Measurements from ENCODE around the gene ATP13A2. TPM values are rescaled to one million over a fixed set of nuclear protein-coding genes. Genes with fewer than 3 reads are reported as not detected.

Gene ATP13A2
- total RNA-seq, 1 donor from 2014 or later, result 47.6 TPM

- no peak for DNase-seq (ENCODE audit: low spot score)
- Mint-ChIP-seq H3K9me3 (no peaks in the 10 kb centered on the region), H3K4me3 (ENCODE audit: low read depth) (no peak overlapping the region), H3K27me3 (ENCODE audit: low read depth) (no peaks in the 10 kb centered on the region), H3K4me1 (ENCODE audit: low read depth) (peaks cover 13% of the 10 kb centered on the region), H3K27ac (no peak overlapping the region), H3K36me3 (ENCODE audit: low read depth) (peaks cover 34% of the 10 kb centered on the region)
- intact Hi-C loops (cut with micrococcal nuclease), result no loop called here
These were observed 34.6 kb upstream of the ATP13A2 start for GRCh38 chr1:17046334-17046657.

GRCh38 chr1:17045634-17046333 is 34.1 kb upstream of the ATP13A2 start:
- Mint-ChIP-seq H3K27me3 (ENCODE audit: low read depth) (no peaks in the 10 kb centered on the region), H3K36me3 (ENCODE audit: low read depth) (peaks cover 29% of the 10 kb centered on the region), H3K4me3 (ENCODE audit: low read depth) (no peak overlapping the region), H3K4me1 (ENCODE audit: low read depth) (peaks cover 8% of the 10 kb centered on the region), H3K9me3 (no peaks in the 10 kb centered on the region), H3K27ac (no peak overlapping the region)
- intact Hi-C loops (cut with micrococcal nuclease), result no loop called here
- no peak for DNase-seq (ENCODE audit: low spot score)

GRCh38 chr1:17045150-17045549 is 33.4 kb upstream of the ATP13A2 start:
- H3K4me1 Mint-ChIP-seq (ENCODE audit: low read depth), result peaks cover 8% of the 10 kb centered on the region
- H3K36me3 Mint-ChIP-seq (ENCODE audit: low read depth), result peaks cover 30% of the 10 kb centered on the region
- H3K27me3 Mint-ChIP-seq (ENCODE audit: low read depth), result no peaks in the 10 kb centered on the region
- H3K27ac Mint-ChIP-seq, result no peak overlapping the region
- no peak for DNase-seq (ENCODE audit: low spot score)
- H3K4me3 Mint-ChIP-seq (ENCODE audit: low read depth), result no peak overlapping the region
- intact Hi-C loops (cut with micrococcal nuclease), result no loop called here
- H3K9me3 Mint-ChIP-seq, result no peaks in the 10 kb centered on the region

- Mint-ChIP-seq H3K9me3 (no peaks in the 10 kb centered on the region), H3K4me1 (ENCODE audit: low read depth) (peaks cover 8% of the 10 kb centered on the region), H3K4me3 (ENCODE audit: low read depth) (no peak overlapping the region), H3K36me3 (ENCODE audit: low read depth) (peaks cover 34% of the 10 kb centered on the region), H3K27me3 (ENCODE audit: low read depth) (no peaks in the 10 kb centered on the region), H3K27ac (no peak overlapping the region)
- intact Hi-C loops (cut with micrococcal nuclease), result no loop called here
- no peak for DNase-seq (ENCODE audit: low spot score)
These were observed 31.9 kb upstream of the ATP13A2 start for GRCh38 chr1:17043676-17044075.

GRCh38 chr1:17040135-17040534 is 28.4 kb upstream of the ATP13A2 start:
- H3K9me3 Mint-ChIP-seq, result no peaks in the 10 kb centered on the region
- DNase-seq (ENCODE audit: low spot score), result no peak
- intact Hi-C loops (cut with micrococcal nuclease), result no loop called here
- H3K27me3 Mint-ChIP-seq (ENCODE audit: low read depth), result no peaks in the 10 kb centered on the region
- no peak overlapping the region for H3K4me3 Mint-ChIP-seq (ENCODE audit: low read depth)
- H3K36me3 Mint-ChIP-seq (ENCODE audit: low read depth), result peaks cover 39% of the 10 kb centered on the region
- no peak overlapping the region for H3K27ac Mint-ChIP-seq
- H3K4me1 Mint-ChIP-seq (ENCODE audit: low read depth), result peaks cover 2% of the 10 kb centered on the region

GRCh38 chr1:17039522-17039921 is 27.8 kb upstream of the ATP13A2 start:
- intact Hi-C loops (cut with micrococcal nuclease), result no loop called here
- Mint-ChIP-seq H3K4me1 (ENCODE audit: low read depth) (peaks cover 2% of the 10 kb centered on the region), H3K4me3 (ENCODE audit: low read depth) (no peak overlapping the region), H3K9me3 (no peaks in the 10 kb centered on the region), H3K36me3 (ENCODE audit: low read depth) (peaks cover 44% of the 10 kb centered on the region), H3K27ac (no peak overlapping the region), H3K27me3 (ENCODE audit: low read depth) (no peaks in the 10 kb centered on the region)
- no peak for DNase-seq (ENCODE audit: low spot score)

GRCh38 chr1:17033481-17033880 is 21.8 kb upstream of the ATP13A2 start:
- no peaks in the 10 kb centered on the region for H3K27me3 Mint-ChIP-seq (ENCODE audit: low read depth)
- peaks cover 2% of the 10 kb centered on the region for H3K4me1 Mint-ChIP-seq (ENCODE audit: low read depth)
- H3K4me3 Mint-ChIP-seq (ENCODE audit: low read depth), result no peak overlapping the region
- no peak for DNase-seq (ENCODE audit: low spot score)
- no peaks in the 10 kb centered on the region for H3K9me3 Mint-ChIP-seq
- H3K27ac Mint-ChIP-seq, result no peak overlapping the region
- peaks cover 38% of the 10 kb centered on the region for H3K36me3 Mint-ChIP-seq (ENCODE audit: low read depth)
- intact Hi-C loops (cut with micrococcal nuclease), result no loop called here

- H3K27ac Mint-ChIP-seq, result no peak overlapping the region
- intact Hi-C loops (cut with micrococcal nuclease), result no loop called here
- H3K4me1 Mint-ChIP-seq (ENCODE audit: low read depth), result peaks cover 2% of the 10 kb centered on the region
- DNase-seq (ENCODE audit: low spot score), result no peak
- no peak overlapping the region for H3K4me3 Mint-ChIP-seq (ENCODE audit: low read depth)
- H3K36me3 Mint-ChIP-seq (ENCODE audit: low read depth), result peaks cover 40% of the 10 kb centered on the region
- no peaks in the 10 kb centered on the region for H3K27me3 Mint-ChIP-seq (ENCODE audit: low read depth)
- no peaks in the 10 kb centered on the region for H3K9me3 Mint-ChIP-seq
These were observed 21.0 kb upstream of the ATP13A2 start for GRCh38 chr1:17032741-17033140.

GRCh38 chr1:17031436-17031835 is 19.7 kb upstream of the ATP13A2 start:
- Mint-ChIP-seq H3K4me1 (ENCODE audit: low read depth) (peaks cover 2% of the 10 kb centered on the region), H3K36me3 (ENCODE audit: low read depth) (peaks cover 48% of the 10 kb centered on the region), H3K27ac (no peak overlapping the region), H3K9me3 (no peaks in the 10 kb centered on the region), H3K27me3 (ENCODE audit: low read depth) (no peaks in the 10 kb centered on the region), H3K4me3 (ENCODE audit: low read depth) (no peak overlapping the region)
- intact Hi-C loops (cut with micrococcal nuclease), result no loop called here
- no peak for DNase-seq (ENCODE audit: low spot score)

GRCh38 chr1:17030206-17030605 is 18.5 kb upstream of the ATP13A2 start:
- Mint-ChIP-seq H3K4me3 (ENCODE audit: low read depth) (no peak overlapping the region), H3K9me3 (no peaks in the 10 kb centered on the region), H3K4me1 (ENCODE audit: low read depth) (no peaks in the 10 kb centered on the region), H3K27me3 (ENCODE audit: low read depth) (no peaks in the 10 kb centered on the region), H3K36me3 (ENCODE audit: low read depth) (peaks cover 48% of the 10 kb centered on the region), H3K27ac (no peak overlapping the region)
- no peak for DNase-seq (ENCODE audit: low spot score)
- intact Hi-C loops (cut with micrococcal nuclease), result no loop called here

- Mint-ChIP-seq H3K27me3 (ENCODE audit: low read depth) (no peaks in the 10 kb centered on the region), H3K9me3 (no peaks in the 10 kb centered on the region), H3K4me3 (ENCODE audit: low read depth) (no peak overlapping the region), H3K36me3 (ENCODE audit: low read depth) (peaks cover 49% of the 10 kb centered on the region), H3K27ac (no peak overlapping the region), H3K4me1 (ENCODE audit: low read depth) (no peaks in the 10 kb centered on the region)
- intact Hi-C loops (cut with micrococcal nuclease), result no loop called here
- DNase-seq (ENCODE audit: low spot score), result no peak
These were observed 17.0 kb upstream of the ATP13A2 start for GRCh38 chr1:17028662-17029188.

GRCh38 chr1:17027900-17028299 is 16.2 kb upstream of the ATP13A2 start:
- Mint-ChIP-seq H3K27me3 (ENCODE audit: low read depth) (no peaks in the 10 kb centered on the region), H3K9me3 (no peaks in the 10 kb centered on the region), H3K4me3 (ENCODE audit: low read depth) (no peak overlapping the region), H3K4me1 (ENCODE audit: low read depth) (no peaks in the 10 kb centered on the region), H3K36me3 (ENCODE audit: low read depth) (peaks cover 54% of the 10 kb centered on the region), H3K27ac (no peak overlapping the region)
- no peak for DNase-seq (ENCODE audit: low spot score)
- intact Hi-C loops (cut with micrococcal nuclease), result no loop called here

- intact Hi-C loops (cut with micrococcal nuclease), result no loop called here
- H3K9me3 Mint-ChIP-seq, result no peaks in the 10 kb centered on the region
- no peaks in the 10 kb centered on the region for H3K27me3 Mint-ChIP-seq (ENCODE audit: low read depth)
- H3K27ac Mint-ChIP-seq, result no peak overlapping the region
- peaks cover 59% of the 10 kb centered on the region for H3K36me3 Mint-ChIP-seq (ENCODE audit: low read depth)
- no peak overlapping the region for H3K4me3 Mint-ChIP-seq (ENCODE audit: low read depth)
- no peaks in the 10 kb centered on the region for H3K4me1 Mint-ChIP-seq (ENCODE audit: low read depth)
- no peak for DNase-seq (ENCODE audit: low spot score)
These were observed 15.7 kb upstream of the ATP13A2 start for GRCh38 chr1:17027403-17027802.

- DNase-seq (ENCODE audit: low spot score), result no peak
- H3K4me3 Mint-ChIP-seq (ENCODE audit: low read depth), result no peak overlapping the region
- no peaks in the 10 kb centered on the region for H3K4me1 Mint-ChIP-seq (ENCODE audit: low read depth)
- H3K27ac Mint-ChIP-seq, result no peak overlapping the region
- H3K36me3 Mint-ChIP-seq (ENCODE audit: low read depth), result peaks cover 68% of the 10 kb centered on the region
- intact Hi-C loops (cut with micrococcal nuclease), result no loop called here
- H3K27me3 Mint-ChIP-seq (ENCODE audit: low read depth), result no peaks in the 10 kb centered on the region
- no peaks in the 10 kb centered on the region for H3K9me3 Mint-ChIP-seq
These were observed 13.0 kb upstream of the ATP13A2 start for GRCh38 chr1:17024721-17025120.
